Hepatocyte (in vitro differentiated cells): ENCODE data around the gene CFAP52.
"Not testable (repeated sequence)": the region's sequence is repeated elsewhere in the genome, so short reads cannot be mapped to it uniquely, and the experiment has no call there.

Experiments used
- EZH2 ChIP-seq: fragments of 200-600 bp; sonication (generic); IDR thresholded peaks from 2 replicates; pipeline ENCODE4 v1.6.1; 2016; ENCODE audit warnings: antibody characterized with exemption, mild to moderate bottlenecking, borderline replicate concordance
- EZH2phosphoT487 ChIP-seq: fragments of 200-600 bp; sonication (generic); IDR thresholded peaks from one replicate; pipeline ENCODE4 v1.6.1; 2018; ENCODE audit warnings: antibody characterized with exemption, mild to moderate bottlenecking, low read depth, moderate library complexity; ENCODE audit not compliant: unreplicated experiment, severe bottlenecking
- TF ChIP-seq, protein P1 (sequence below): fragments of 200-600 bp; sonication (generic); IDR thresholded peaks from 2 replicates; pipeline ENCODE4 v1.5.1; 2016; ENCODE audit warnings: antibody characterized with exemption, mild to moderate bottlenecking; ENCODE audit not compliant: poor library complexity

- TF ChIP-seq, protein P1, sequence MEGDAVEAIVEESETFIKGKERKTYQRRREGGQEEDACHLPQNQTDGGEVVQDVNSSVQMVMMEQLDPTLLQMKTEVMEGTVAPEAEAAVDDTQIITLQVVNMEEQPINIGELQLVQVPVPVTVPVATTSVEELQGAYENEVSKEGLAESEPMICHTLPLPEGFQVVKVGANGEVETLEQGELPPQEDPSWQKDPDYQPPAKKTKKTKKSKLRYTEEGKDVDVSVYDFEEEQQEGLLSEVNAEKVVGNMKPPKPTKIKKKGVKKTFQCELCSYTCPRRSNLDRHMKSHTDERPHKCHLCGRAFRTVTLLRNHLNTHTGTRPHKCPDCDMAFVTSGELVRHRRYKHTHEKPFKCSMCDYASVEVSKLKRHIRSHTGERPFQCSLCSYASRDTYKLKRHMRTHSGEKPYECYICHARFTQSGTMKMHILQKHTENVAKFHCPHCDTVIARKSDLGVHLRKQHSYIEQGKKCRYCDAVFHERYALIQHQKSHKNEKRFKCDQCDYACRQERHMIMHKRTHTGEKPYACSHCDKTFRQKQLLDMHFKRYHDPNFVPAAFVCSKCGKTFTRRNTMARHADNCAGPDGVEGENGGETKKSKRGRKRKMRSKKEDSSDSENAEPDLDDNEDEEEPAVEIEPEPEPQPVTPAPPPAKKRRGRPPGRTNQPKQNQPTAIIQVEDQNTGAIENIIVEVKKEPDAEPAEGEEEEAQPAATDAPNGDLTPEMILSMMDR: not testable (repeated sequence)
- not testable (repeated sequence) for TF ChIP-seq EZH2, EZH2phosphoT487
Measured at GRCh38 chr17:9640388-9640787, 63.9 kb downstream of the CFAP52 start.
